GM12878 (cell line): Measurements from ENCODE around the gene ITPR2. TPM values are rescaled to one million over a fixed set of nuclear protein-coding genes. Genes with fewer than 3 reads are reported as not detected.

ENCODE experiments used
- BCL11A ChIP-seq: IDR thresholded peaks from 2 replicates; pipeline ENCODE4 v1.6.1; 2011; ENCODE audit warnings: low read depth, low read length
- CBFB ChIP-seq: IDR thresholded peaks from 2 replicates; pipeline ENCODE4 v1.6.1; 2016; ENCODE audit warnings: antibody characterized with exemption, low read depth
- DPF2 ChIP-seq: fragments of 450-650 bp; IDR thresholded peaks from 2 replicates; pipeline ENCODE4 v1.6.1; 2017; ENCODE audit warnings: mild to moderate bottlenecking
- E2F4 ChIP-seq: IDR thresholded peaks from 2 replicates; pipeline ENCODE4 v1.6.1; 2012; ENCODE audit warnings: low read depth, low read length, improper control_type of control experiment
- EZH2 ChIP-seq: IDR thresholded peaks from 2 replicates; pipeline ENCODE4 v1.6.1; 2012; ENCODE audit warnings: low read depth, mild to moderate bottlenecking, control low read depth, inconsistent platforms, low read length, borderline replicate concordance; ENCODE audit not compliant: control insufficient read depth
- LARP7 ChIP-seq: fragments of 450-650 bp; IDR thresholded peaks from 2 replicates; pipeline ENCODE4 v1.6.1; 2017; ENCODE audit warnings: mild to moderate bottlenecking
- MEF2A ChIP-seq: IDR thresholded peaks from 2 replicates; pipeline ENCODE4 v1.6.1; 2011; ENCODE audit warnings: low read depth, mild to moderate bottlenecking, low read length, moderate library complexity; ENCODE audit not compliant: insufficient read depth
- NRF1 ChIP-seq: conservative IDR thresholded peaks from 2 replicates; pipeline ENCODE4 v1.6.1; 2011; ENCODE audit warnings: mild to moderate bottlenecking, low read depth, low read length, improper control_type of control experiment
- POLR2AphosphoS5 ChIP-seq: IDR thresholded peaks from 2 replicates; pipeline ENCODE4 v1.6.1; 2011; ENCODE audit warnings: mild to moderate bottlenecking, low read length, inconsistent platforms
- POU2F2 ChIP-seq: IDR thresholded peaks from 3 replicates; pipeline ENCODE4 v1.6.1; 2011; ENCODE audit warnings: low read depth, mild to moderate bottlenecking, low read length, borderline replicate concordance
- RUNX3 ChIP-seq: IDR thresholded peaks from 2 replicates; pipeline ENCODE4 v1.6.1; 2012; ENCODE audit warnings: low read length, inconsistent platforms
- SPI1 ChIP-seq: IDR thresholded peaks from 2 replicates; pipeline ENCODE4 v1.6.1; 2011; ENCODE audit warnings: low read depth, mild to moderate bottlenecking, low read length, moderate library complexity, borderline replicate concordance; ENCODE audit not compliant: insufficient read depth
- SRF ChIP-seq, 2 experiments: IDR thresholded peaks; 2 replicates each; pipeline ENCODE4 v1.6.1; 2011; ENCODE audit warnings: low read depth in 2 of 2, low read length in 2 of 2, mild to moderate bottlenecking in 1 of 2, moderate library complexity in 1 of 2
- TBL1XR1 ChIP-seq: IDR thresholded peaks from 2 replicates; pipeline ENCODE4 v1.6.1; 2012; ENCODE audit warnings: low read depth, low read length, improper control_type of control experiment
- ZNF24 ChIP-seq: fragments of 450-650 bp; IDR thresholded peaks from 2 replicates; pipeline ENCODE4 v1.6.1; 2017; ENCODE audit warnings: antibody characterized with exemption, mild to moderate bottlenecking
- ZNF622 ChIP-seq: fragments of 450-650 bp; IDR thresholded peaks from 2 replicates; pipeline ENCODE4 v1.6.1; 2017; ENCODE audit warnings: mild to moderate bottlenecking, inconsistent platforms
- ZZZ3 ChIP-seq: IDR thresholded peaks from 2 replicates; pipeline ENCODE4 v1.6.1; 2011; ENCODE audit warnings: low read depth; ENCODE audit not compliant: control insufficient read depth, insufficient read length
- polyA plus RNA-seq, 11 experiments: library from polyadenylated mRNA; depleted of rRNA in 4 of 11; unstranded in 6 of 11; stranded (reverse) in 5 of 11; fragments of >200 nt; fragmentation: Nextera tagmentation in 4 of 11; fragmentation: Illumina TruSeq in 1 of 11; extraction: Ambion mirVana in 4 of 11; extraction: Trizol in 1 of 11; gene quantifications; 1 replicate in 1 of 11; 2 replicates in 10 of 11; pipeline versions ENCODE4 v1.2.1 to v1.2.3, GENCODE V29; 2011 to 2016; ENCODE audit warnings: inconsistent platforms in 2 of 11, missing spikeins in 2 of 11, low read depth in 1 of 11
- total RNA-seq, 4 experiments: library from RNA; depleted of rRNA in 3 of 4; stranded (reverse); fragments of >200 nt in 3 of 4; fragmentation: Illumina TruSeq in 1 of 4; extraction: Trizol in 1 of 4; gene quantifications; 2 replicates each; pipeline versions ENCODE4 v1.2.1 to v1.2.3, GENCODE V29; 2013 to 2021
- TF ChIP-seq, protein P1 (sequence below): fragments of 450-650 bp; IDR thresholded peaks from 2 replicates; pipeline ENCODE4 v1.6.1; 2014; ENCODE audit warnings: mild to moderate bottlenecking
- TF ChIP-seq, protein P2 (sequence below): fragments of 450-650 bp; conservative IDR thresholded peaks from 2 replicates; pipeline ENCODE4 v1.6.1; 2017; ENCODE audit warnings: mild to moderate bottlenecking, moderate library complexity
- TF ChIP-seq, protein P3 (sequence below): IDR thresholded peaks from 2 replicates; pipeline ENCODE4 v1.6.1; 2011; ENCODE audit warnings: borderline replicate concordance, low read depth, mild to moderate bottlenecking, moderate library complexity, mixed read lengths, low read length; ENCODE audit not compliant: insufficient read depth; ENCODE audit errors: extremely low read length
- TF ChIP-seq, protein P4 (sequence below): fragments of 450-650 bp; IDR thresholded peaks from 2 replicates; pipeline ENCODE4 v1.6.1; 2017; ENCODE audit warnings: mild to moderate bottlenecking, moderate library complexity

ITPR2 gene
- total and polyA plus RNA-seq, 10 of the 15 experiments (the other 5 are each of a cell fraction or from before 2014, with no cell fraction given) = 7.5 to 76.2 (median 47.1) TPM

GRCh38 chr12:26318661-26319068, 514.3 kb downstream of the ITPR2 start (continued):
- TF ChIP-seq, protein P1, sequence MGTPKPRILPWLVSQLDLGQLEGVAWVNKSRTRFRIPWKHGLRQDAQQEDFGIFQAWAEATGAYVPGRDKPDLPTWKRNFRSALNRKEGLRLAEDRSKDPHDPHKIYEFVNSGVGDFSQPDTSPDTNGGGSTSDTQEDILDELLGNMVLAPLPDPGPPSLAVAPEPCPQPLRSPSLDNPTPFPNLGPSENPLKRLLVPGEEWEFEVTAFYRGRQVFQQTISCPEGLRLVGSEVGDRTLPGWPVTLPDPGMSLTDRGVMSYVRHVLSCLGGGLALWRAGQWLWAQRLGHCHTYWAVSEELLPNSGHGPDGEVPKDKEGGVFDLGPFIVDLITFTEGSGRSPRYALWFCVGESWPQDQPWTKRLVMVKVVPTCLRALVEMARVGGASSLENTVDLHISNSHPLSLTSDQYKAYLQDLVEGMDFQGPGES = no peak
- TF ChIP-seq POLR2AphosphoS5 (no peak), ZNF622 (no peak), LARP7 (no peak), DPF2 (peak; percentile 27; the same call in 1 of the 2 replicates), MEF2A (no peak), ZZZ3 (no peak), NRF1 (no peak), RUNX3 (peak; percentile 38; the same call in 1 of the 2 replicates), SRF (IDR thresholded peaks at IDR 0.05; ENCODE audit: low read depth in 2 of 2, low read length in 2 of 2) (no peak), SPI1 (no peak), TBL1XR1 (no peak), CBFB (no peak), BCL11A (no peak), POU2F2 (no peak), EZH2 (no peak), E2F4 (no peak), ZNF24 (no peak)
- TF ChIP-seq, protein P2, sequence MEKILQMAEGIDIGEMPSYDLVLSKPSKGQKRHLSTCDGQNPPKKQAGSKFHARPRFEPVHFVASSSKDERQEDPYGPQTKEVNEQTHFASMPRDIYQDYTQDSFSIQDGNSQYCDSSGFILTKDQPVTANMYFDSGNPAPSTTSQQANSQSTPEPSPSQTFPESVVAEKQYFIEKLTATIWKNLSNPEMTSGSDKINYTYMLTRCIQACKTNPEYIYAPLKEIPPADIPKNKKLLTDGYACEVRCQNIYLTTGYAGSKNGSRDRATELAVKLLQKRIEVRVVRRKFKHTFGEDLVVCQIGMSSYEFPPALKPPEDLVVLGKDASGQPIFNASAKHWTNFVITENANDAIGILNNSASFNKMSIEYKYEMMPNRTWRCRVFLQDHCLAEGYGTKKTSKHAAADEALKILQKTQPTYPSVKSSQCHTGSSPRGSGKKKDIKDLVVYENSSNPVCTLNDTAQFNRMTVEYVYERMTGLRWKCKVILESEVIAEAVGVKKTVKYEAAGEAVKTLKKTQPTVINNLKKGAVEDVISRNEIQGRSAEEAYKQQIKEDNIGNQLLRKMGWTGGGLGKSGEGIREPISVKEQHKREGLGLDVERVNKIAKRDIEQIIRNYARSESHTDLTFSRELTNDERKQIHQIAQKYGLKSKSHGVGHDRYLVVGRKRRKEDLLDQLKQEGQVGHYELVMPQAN = no peak
- TF ChIP-seq, protein P3, sequence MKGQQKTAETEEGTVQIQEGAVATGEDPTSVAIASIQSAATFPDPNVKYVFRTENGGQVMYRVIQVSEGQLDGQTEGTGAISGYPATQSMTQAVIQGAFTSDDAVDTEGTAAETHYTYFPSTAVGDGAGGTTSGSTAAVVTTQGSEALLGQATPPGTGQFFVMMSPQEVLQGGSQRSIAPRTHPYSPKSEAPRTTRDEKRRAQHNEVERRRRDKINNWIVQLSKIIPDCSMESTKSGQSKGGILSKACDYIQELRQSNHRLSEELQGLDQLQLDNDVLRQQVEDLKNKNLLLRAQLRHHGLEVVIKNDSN = peak; percentile 41
- TF ChIP-seq, protein P4, sequence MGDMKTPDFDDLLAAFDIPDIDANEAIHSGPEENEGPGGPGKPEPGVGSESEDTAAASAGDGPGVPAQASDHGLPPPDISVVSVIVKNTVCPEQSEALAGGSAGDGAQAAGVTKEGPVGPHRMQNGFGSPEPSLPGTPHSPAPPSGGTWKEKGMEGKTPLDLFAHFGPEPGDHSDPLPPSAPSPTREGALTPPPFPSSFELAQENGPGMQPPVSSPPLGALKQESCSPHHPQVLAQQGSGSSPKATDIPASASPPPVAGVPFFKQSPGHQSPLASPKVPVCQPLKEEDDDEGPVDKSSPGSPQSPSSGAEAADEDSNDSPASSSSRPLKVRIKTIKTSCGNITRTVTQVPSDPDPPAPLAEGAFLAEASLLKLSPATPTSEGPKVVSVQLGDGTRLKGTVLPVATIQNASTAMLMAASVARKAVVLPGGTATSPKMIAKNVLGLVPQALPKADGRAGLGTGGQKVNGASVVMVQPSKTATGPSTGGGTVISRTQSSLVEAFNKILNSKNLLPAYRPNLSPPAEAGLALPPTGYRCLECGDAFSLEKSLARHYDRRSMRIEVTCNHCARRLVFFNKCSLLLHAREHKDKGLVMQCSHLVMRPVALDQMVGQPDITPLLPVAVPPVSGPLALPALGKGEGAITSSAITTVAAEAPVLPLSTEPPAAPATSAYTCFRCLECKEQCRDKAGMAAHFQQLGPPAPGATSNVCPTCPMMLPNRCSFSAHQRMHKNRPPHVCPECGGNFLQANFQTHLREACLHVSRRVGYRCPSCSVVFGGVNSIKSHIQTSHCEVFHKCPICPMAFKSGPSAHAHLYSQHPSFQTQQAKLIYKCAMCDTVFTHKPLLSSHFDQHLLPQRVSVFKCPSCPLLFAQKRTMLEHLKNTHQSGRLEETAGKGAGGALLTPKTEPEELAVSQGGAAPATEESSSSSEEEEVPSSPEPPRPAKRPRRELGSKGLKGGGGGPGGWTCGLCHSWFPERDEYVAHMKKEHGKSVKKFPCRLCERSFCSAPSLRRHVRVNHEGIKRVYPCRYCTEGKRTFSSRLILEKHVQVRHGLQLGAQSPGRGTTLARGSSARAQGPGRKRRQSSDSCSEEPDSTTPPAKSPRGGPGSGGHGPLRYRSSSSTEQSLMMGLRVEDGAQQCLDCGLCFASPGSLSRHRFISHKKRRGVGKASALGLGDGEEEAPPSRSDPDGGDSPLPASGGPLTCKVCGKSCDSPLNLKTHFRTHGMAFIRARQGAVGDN = peak; percentile 79
